ENCODE measurements around the gene ITGB1BP1. TPM values are rescaled to one million over a fixed set of nuclear protein-coding genes. Genes with fewer than 3 reads are reported as not detected.

The ITGB1BP1 gene
- total and polyA plus RNA-seq, 8 donors = 10.8 to 55.4 (median 22.7) TPM

GRCh38 chr2:9416962-9417316 lies 6.4 kb downstream of the ITGB1BP1 start:
- DNase-seq = no peak
- Histone ChIP-seq H3K27me3 (no peaks in the 10 kb centered on the region), H3K4me1 (no peaks in the 10 kb centered on the region), H3K4me3 (no peak overlapping the region), H3K9me3 (no peaks in the 10 kb centered on the region), H3K36me3 (no peaks in the 10 kb centered on the region), H3K27ac (no peak overlapping the region)
- WGBS, 2 donors = 94 to 95% methylated on average over 7 of the region's 7 CpGs
- no peak for TF ChIP-seq CTCF (IDR thresholded peaks at IDR 0.05)
- FAIRE-seq = no peak
- ATAC-seq = no peak
- intact Hi-C loops (cut with DNase I) = no loop called here

- 88 to 90% methylated on average over 9 of the region's 9 CpGs for WGBS, 2 donors
- H3K27ac ChIP-seq = no peak overlapping the region
- H3K9me3 ChIP-seq = no peaks in the 10 kb centered on the region
- ATAC-seq (no peak), FAIRE-seq (no peak), DNase-seq (no peak)
- peaks cover 0 to 2% (median 0%) of the 10 kb centered on the region in 3 donors for H3K36me3 ChIP-seq
- H3K4me3 ChIP-seq = no peak overlapping the region
- H3K27me3 ChIP-seq = no peaks in the 10 kb centered on the region
- intact Hi-C loops (cut with DNase I) = no loop called here
- H3K4me1 ChIP-seq = no peaks in the 10 kb centered on the region
- TF ChIP-seq CTCF (IDR thresholded peaks at IDR 0.05) = no peak
Measured at GRCh38 chr2:9416267-9416961, 6.9 kb downstream of the ITGB1BP1 start.

GRCh38 chr2:9415516-9416169 lies 7.7 kb downstream of the ITGB1BP1 start:
- ATAC-seq (no peak), DNase-seq (no peak), FAIRE-seq (no peak)
- H3K4me3 ChIP-seq = no peak overlapping the region
- 89 to 90% methylated on average over 16 of the region's 16 CpGs for WGBS, 2 donors
- H3K27me3 ChIP-seq = no peaks in the 10 kb centered on the region
- no peak overlapping the region for H3K27ac ChIP-seq
- no peak for TF ChIP-seq CTCF (IDR thresholded peaks at IDR 0.05)
- H3K9me3 ChIP-seq = no peaks in the 10 kb centered on the region
- intact Hi-C loops (cut with DNase I) = no loop called here
- peaks cover 0 to 2% (median 0%) of the 10 kb centered on the region in 3 donors for H3K36me3 ChIP-seq
- no peaks in the 10 kb centered on the region for H3K4me1 ChIP-seq

- no peak overlapping the region for H3K4me3 ChIP-seq
- no peak overlapping the region for H3K27ac ChIP-seq
- no peak for DNase-seq
- H3K27me3 ChIP-seq = no peaks in the 10 kb centered on the region
- ATAC-seq = no peak
- intact Hi-C loops (cut with DNase I) = no loop called here
- 74 to 85% methylated on average over 7 of the region's 7 CpGs for WGBS, 2 donors
- H3K36me3 ChIP-seq = peaks cover 0 to 2% (median 0%) of the 10 kb centered on the region in 3 donors
- no peak for FAIRE-seq
- no peaks in the 10 kb centered on the region for H3K4me1 ChIP-seq
- TF ChIP-seq CTCF (IDR thresholded peaks at IDR 0.05) = no peak
- H3K9me3 ChIP-seq = no peaks in the 10 kb centered on the region
Measured at GRCh38 chr2:9412781-9413180, 10.5 kb downstream of the ITGB1BP1 start.

- Histone ChIP-seq H3K27ac (no peak overlapping the region), H3K4me1 (no peaks in the 10 kb centered on the region), H3K27me3 (no peaks in the 10 kb centered on the region), H3K36me3 (peaks cover 0 to 5% (median 2%) of the 10 kb centered on the region in 3 donors), H3K4me3 (no peak overlapping the region), H3K9me3 (no peaks in the 10 kb centered on the region)
- WGBS, 2 donors = 98% methylated on average over 3 of the region's 3 CpGs
- no peak for FAIRE-seq
- intact Hi-C loops (cut with DNase I) = no loop called here
- no peak for ATAC-seq
- no peak for DNase-seq
- no peak for TF ChIP-seq CTCF (IDR thresholded peaks at IDR 0.05)
Measured at GRCh38 chr2:9410108-9410507, 13.2 kb downstream of the ITGB1BP1 start.

Data from pancreas (tissue), 10 donors.